ENCODE measurements around the gene CDX2. TPM values are rescaled to one million over a fixed set of nuclear protein-coding genes. Genes with fewer than 3 reads are reported as not detected.
A peak's percentile ranks its signal among the peaks of the same experiment; 100 is the strongest.
"Not testable (repeated sequence)": the region's sequence is repeated elsewhere in the genome, so short reads cannot be mapped to it uniquely, and the experiment has no call there.

Gene CDX2
- total RNA-seq, 4 donors from 2014 or later, result 119 to 199 (median 136) TPM

- Histone ChIP-seq H3K27ac (peak overlapping the region; percentile 75 to 97 (median 92)), H3K9me3 (no peaks in the 10 kb centered on the region), H3K27me3 (peaks cover 95% of the 10 kb centered on the region), H3K4me1 (peaks cover 0 to 56% (median 38%) of the 10 kb centered on the region in 4 donors), H3K4me3 (peak overlapping the region in 3 of 4 donors; percentile 72 to 75 (median 73)), H3K36me3 (no peaks in the 10 kb centered on the region)
- TF ChIP-seq POLR2AphosphoS5 (IDR thresholded peaks at IDR 0.05) (no peak), EP300 (IDR thresholded peaks at IDR 0.05; ENCODE audit: low read depth) (no peak), POLR2A (IDR thresholded peaks at IDR 0.05) (no peak), CTCF (IDR thresholded peaks at IDR 0.05) (no peak)
- DNase-seq, result no peak
- in situ Hi-C loops (cut with MboI; ENCODE audit: low pct_ligation_motif_present in 1 of 4, low pct_unique_long_range_greater_than_20kb in 1 of 4, low sequenced_read_pairs in 3 of 4), result no loop called here
- 42 to 49% methylated on average over 6 to 7 of the region's 7 CpGs for WGBS, 2 donors (ENCODE audit: low coverage in 1 of 2)
- intact Hi-C loops (cut with DNase I; ENCODE audit: low total_unique reads), result no loop called here
These were observed 3.8 kb downstream of the CDX2 start for GRCh38 chr13:27965343-27965739.

- no peak for TF ChIP-seq POLR2AphosphoS5 (IDR thresholded peaks at IDR 0.05)
- TF ChIP-seq POLR2A (IDR thresholded peaks at IDR 0.05), result no peak
- no peak for TF ChIP-seq CTCF (IDR thresholded peaks at IDR 0.05)
- no peak for TF ChIP-seq EP300 (IDR thresholded peaks at IDR 0.05; ENCODE audit: low read depth)
- DNase-seq, result no peak
- intact Hi-C loops (cut with DNase I; ENCODE audit: low total_unique reads), result no loop called here
- no peaks in the 10 kb centered on the region for H3K36me3 ChIP-seq
- 24 to 41% methylated on average over 8 to 15 of the region's 15 CpGs for WGBS, 2 donors (ENCODE audit: low coverage in 1 of 2)
- no peaks in the 10 kb centered on the region for H3K9me3 ChIP-seq
- in situ Hi-C loops (cut with MboI; ENCODE audit: low pct_ligation_motif_present in 1 of 4, low pct_unique_long_range_greater_than_20kb in 1 of 4, low sequenced_read_pairs in 3 of 4), result no loop called here
- peaks cover 95% of the 10 kb centered on the region for H3K27me3 ChIP-seq
- peaks cover 0 to 61% (median 44%) of the 10 kb centered on the region in 4 donors for H3K4me1 ChIP-seq
- peak overlapping the region in 3 of 4 donors; percentile 72 to 75 (median 73) for H3K4me3 ChIP-seq
- peak overlapping the region; percentile 75 to 97 (median 92) for H3K27ac ChIP-seq
These were observed 4.3 kb downstream of the CDX2 start for GRCh38 chr13:27964741-27965323.

- peak overlapping the region in 3 of 4 donors; percentile 19 to 75 (median 72) for H3K4me3 ChIP-seq
- peaks cover 95% of the 10 kb centered on the region for H3K27me3 ChIP-seq
- intact Hi-C loops (cut with DNase I; ENCODE audit: low total_unique reads); H3K9me3 ChIP-seq; H3K36me3 ChIP-seq; in situ Hi-C loops (cut with MboI; ENCODE audit: low pct_ligation_motif_present in 1 of 4, low pct_unique_long_range_greater_than_20kb in 1 of 4, low sequenced_read_pairs in 3 of 4): not testable (repeated sequence)
- peak overlapping the region; percentile 75 to 97 (median 92) for H3K27ac ChIP-seq
- peaks cover 0 to 67% (median 49%) of the 10 kb centered on the region in 4 donors for H3K4me1 ChIP-seq
- WGBS, 2 donors (ENCODE audit: low coverage in 1 of 2), result 28 to 29% methylated on average over 7 to 13 of the region's 13 CpGs
- peak; percentile 44 for DNase-seq
These were observed 4.9 kb downstream of the CDX2 start for GRCh38 chr13:27964206-27964605.

- no peak for DNase-seq
- Histone ChIP-seq H3K4me1 (peaks cover 0 to 67% (median 48%) of the 10 kb centered on the region in 4 donors), H3K27ac (peak overlapping the region; percentile 75 to 97 (median 92)), H3K27me3 (peaks cover 95% of the 10 kb centered on the region), H3K36me3 (no peaks in the 10 kb centered on the region), H3K4me3 (peak overlapping the region in 2 of 4 donors; percentile 19 to 72), H3K9me3 (no peaks in the 10 kb centered on the region)
- intact Hi-C loops (cut with DNase I; ENCODE audit: low total_unique reads), result no loop called here
- WGBS, 2 donors (ENCODE audit: low coverage in 1 of 2), result 40 to 60% methylated on average over 1 to 3 of the region's 3 CpGs
- in situ Hi-C loops (cut with MboI; ENCODE audit: low pct_ligation_motif_present in 1 of 4, low pct_unique_long_range_greater_than_20kb in 1 of 4, low sequenced_read_pairs in 3 of 4), result no loop called here
- TF ChIP-seq CTCF (IDR thresholded peaks at IDR 0.05) (no peak), EP300 (IDR thresholded peaks at IDR 0.05; ENCODE audit: low read depth) (no peak), POLR2A (IDR thresholded peaks at IDR 0.05) (no peak), POLR2AphosphoS5 (IDR thresholded peaks at IDR 0.05) (no peak)
These were observed 5.6 kb downstream of the CDX2 start for GRCh38 chr13:27963491-27963890.
